Body of pancreas (tissue), 4 donors: ENCODE data around the gene TCF21. TPM values are rescaled to one million over a fixed set of nuclear protein-coding genes. Genes with fewer than 3 reads are reported as not detected.

Experiments used
- ATAC-seq: fragments of 150-250 bp; one replicate; pipeline ENCODE4 v1.9.1; 2016
- DNase-seq, 4 donors: peaks; one replicate each; pipeline ENCODE4 v3.0.0-alpha.2; 2019
- H3K27ac ChIP-seq, 4 donors: fragments of 200-600 bp; sonication (generic); 1 replicate in 3 of 4; 2 replicates in 1 of 4; pipeline versions ENCODE4 v1.5.1 to v1.6.1; 2016 to 2019; ENCODE audit warnings: mild to moderate bottlenecking in 1 of 4, mixed read lengths in 1 of 4, moderate library complexity in 1 of 4
- H3K27me3 ChIP-seq, 2 donors: fragments of 200-600 bp; sonication (generic); one replicate each; pipeline ENCODE4 v1.6.0; 2016; ENCODE audit warnings: mild to moderate bottlenecking in 1 of 2
- H3K36me3 ChIP-seq, 2 donors: fragments of 200-600 bp; sonication (generic); replicated peaks in 1 of 2; 2 replicates each; pipeline ENCODE4 v1.5.1; 2016; ENCODE audit warnings: low read depth in 2 of 2; ENCODE audit not compliant: insufficient read depth in 1 of 2
- H3K4me1 ChIP-seq: fragments of 200-600 bp; sonication (generic); one replicate; pipeline ENCODE4 v1.6.0; 2016
- H3K4me3 ChIP-seq, 2 donors: fragments of 200-600 bp; sonication (generic); 1 replicate in 1 of 2; 2 replicates in 1 of 2; pipeline ENCODE4 v1.5.1; 2016 to 2019
- H3K9me3 ChIP-seq, 3 donors: fragments of 200-600 bp; sonication (generic); 1 replicate in 2 of 3; 2 replicates in 1 of 3; pipeline ENCODE4 v1.5.1; 2016
- POLR2A ChIP-seq, 3 donors: fragments of 450-650 bp; IDR thresholded peaks; one replicate each; pipeline ENCODE4 v1.6.1; 2016; ENCODE audit warnings: antibody characterized with exemption in 3 of 3, mild to moderate bottlenecking in 2 of 3
- WGBS, 2 donors: methylation state at CpG; one replicate each; pipeline ENCODE4 v1.1.5; 2017; 5-methylcytosine and 5-hydroxymethylcytosine counted together
- intact Hi-C: fragments of 100-400 bp; cut with DNase I; formaldehyde crosslinking; loops from one replicate; pipeline ENCODE4 v1.15.1; 2023
- total RNA-seq, 2 donors: library from RNA; depleted of rRNA; stranded (reverse); fragments of >200 nt; gene quantifications; one replicate each; pipeline ENCODE4 v1.1.0, GENCODE V29; 2016
- TF ChIP-seq, protein P1 (sequence below), 7 experiments: fragments of 450-650 bp in 4 of 7; fragments of 200-600 bp in 3 of 7; sonication (generic) in 3 of 7; IDR thresholded peaks; one replicate each; pipeline ENCODE4 v1.5.1; 2016 to 2019; ENCODE audit warnings: antibody characterized with exemption in 7 of 7

TCF21 gene
- total RNA-seq, 2 donors from 2014 or later: 1.3 to 2.3 TPM

DNA sequence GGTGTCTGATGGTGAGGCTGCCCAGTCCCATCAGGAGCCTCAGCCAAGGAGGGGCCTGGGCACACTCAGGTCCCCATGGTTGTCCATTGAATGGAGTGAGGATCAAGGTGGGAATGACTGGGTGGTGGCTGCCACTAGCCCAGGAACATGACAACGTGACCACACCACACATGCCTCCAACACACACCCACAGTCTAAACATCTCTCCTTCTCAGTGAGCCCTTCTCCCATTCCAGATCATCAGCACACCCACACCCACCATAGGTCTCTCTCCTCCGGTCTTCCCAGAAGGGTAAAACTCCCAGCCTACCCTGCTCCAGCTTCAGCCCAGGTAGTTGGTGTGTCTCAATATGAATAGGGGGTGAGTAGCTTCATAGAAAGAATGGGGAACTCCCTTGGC lies 5.5 kb downstream of the TCF21 start:
- WGBS, 2 donors: 11 to 15% methylated on average over 2 of the region's 2 CpGs
- DNase-seq (no peak), ATAC-seq (no peak)
- Histone ChIP-seq H3K9me3 (no peaks in the 10 kb centered on the region), H3K4me3 (no peak overlapping the region), H3K4me1 (peaks cover 17% of the 10 kb centered on the region), H3K27me3 (peaks cover 0 to 36% of the 10 kb centered on the region in 2 donors), H3K36me3 (no peaks in the 10 kb centered on the region), H3K27ac (no peak overlapping the region)
- TF ChIP-seq, protein P1, sequence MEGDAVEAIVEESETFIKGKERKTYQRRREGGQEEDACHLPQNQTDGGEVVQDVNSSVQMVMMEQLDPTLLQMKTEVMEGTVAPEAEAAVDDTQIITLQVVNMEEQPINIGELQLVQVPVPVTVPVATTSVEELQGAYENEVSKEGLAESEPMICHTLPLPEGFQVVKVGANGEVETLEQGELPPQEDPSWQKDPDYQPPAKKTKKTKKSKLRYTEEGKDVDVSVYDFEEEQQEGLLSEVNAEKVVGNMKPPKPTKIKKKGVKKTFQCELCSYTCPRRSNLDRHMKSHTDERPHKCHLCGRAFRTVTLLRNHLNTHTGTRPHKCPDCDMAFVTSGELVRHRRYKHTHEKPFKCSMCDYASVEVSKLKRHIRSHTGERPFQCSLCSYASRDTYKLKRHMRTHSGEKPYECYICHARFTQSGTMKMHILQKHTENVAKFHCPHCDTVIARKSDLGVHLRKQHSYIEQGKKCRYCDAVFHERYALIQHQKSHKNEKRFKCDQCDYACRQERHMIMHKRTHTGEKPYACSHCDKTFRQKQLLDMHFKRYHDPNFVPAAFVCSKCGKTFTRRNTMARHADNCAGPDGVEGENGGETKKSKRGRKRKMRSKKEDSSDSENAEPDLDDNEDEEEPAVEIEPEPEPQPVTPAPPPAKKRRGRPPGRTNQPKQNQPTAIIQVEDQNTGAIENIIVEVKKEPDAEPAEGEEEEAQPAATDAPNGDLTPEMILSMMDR (IDR thresholded peaks at IDR 0.05): no peak
- TF ChIP-seq POLR2A (IDR thresholded peaks at IDR 0.05): no peak
- intact Hi-C loops: no loop called here

DNA sequence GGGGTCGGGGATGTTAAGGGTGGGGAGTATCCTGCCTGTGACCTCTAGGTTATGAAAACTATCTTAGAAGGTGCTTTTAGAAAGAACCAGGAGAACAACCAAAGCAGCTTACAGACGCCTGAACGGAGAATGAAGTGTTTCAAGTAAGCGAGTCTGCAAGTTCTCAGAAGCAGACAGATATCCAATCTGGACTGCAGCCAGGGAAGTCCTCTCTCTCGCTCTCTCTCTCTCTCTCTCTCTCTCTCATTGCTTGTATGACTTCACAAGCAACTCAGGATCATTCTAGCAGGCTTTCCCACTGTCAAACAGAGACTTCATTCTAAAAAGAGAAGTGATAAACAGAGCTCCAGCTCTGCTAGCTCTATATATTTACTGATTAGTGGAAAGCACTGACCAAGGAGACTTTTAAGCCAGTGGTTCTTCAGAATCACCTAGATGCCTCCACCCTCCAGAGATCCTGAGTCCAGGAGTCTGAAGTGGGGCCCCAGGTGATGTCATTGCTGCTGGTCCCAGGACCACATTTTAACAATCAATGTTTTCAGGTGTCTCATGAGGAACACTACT lies 6.0 kb downstream of the TCF21 start:
- no peaks in the 10 kb centered on the region for H3K9me3 ChIP-seq
- peak; percentile 36 for ATAC-seq
- no peak overlapping the region for H3K4me3 ChIP-seq
- TF ChIP-seq, protein P1 (IDR thresholded peaks at IDR 0.05): no peak
- no peak for TF ChIP-seq POLR2A (IDR thresholded peaks at IDR 0.05)
- peak in 2 of 4 donors; percentile 27 to 29 for DNase-seq
- H3K27me3 ChIP-seq: peaks cover 0 to 31% of the 10 kb centered on the region in 2 donors
- no peaks in the 10 kb centered on the region for H3K36me3 ChIP-seq
- intact Hi-C loops: no loop called here
- H3K27ac ChIP-seq: no peak overlapping the region
- WGBS, 2 donors: 7 to 10% methylated on average over 5 of the region's 5 CpGs
- H3K4me1 ChIP-seq: peaks cover 13% of the 10 kb centered on the region

DNA sequence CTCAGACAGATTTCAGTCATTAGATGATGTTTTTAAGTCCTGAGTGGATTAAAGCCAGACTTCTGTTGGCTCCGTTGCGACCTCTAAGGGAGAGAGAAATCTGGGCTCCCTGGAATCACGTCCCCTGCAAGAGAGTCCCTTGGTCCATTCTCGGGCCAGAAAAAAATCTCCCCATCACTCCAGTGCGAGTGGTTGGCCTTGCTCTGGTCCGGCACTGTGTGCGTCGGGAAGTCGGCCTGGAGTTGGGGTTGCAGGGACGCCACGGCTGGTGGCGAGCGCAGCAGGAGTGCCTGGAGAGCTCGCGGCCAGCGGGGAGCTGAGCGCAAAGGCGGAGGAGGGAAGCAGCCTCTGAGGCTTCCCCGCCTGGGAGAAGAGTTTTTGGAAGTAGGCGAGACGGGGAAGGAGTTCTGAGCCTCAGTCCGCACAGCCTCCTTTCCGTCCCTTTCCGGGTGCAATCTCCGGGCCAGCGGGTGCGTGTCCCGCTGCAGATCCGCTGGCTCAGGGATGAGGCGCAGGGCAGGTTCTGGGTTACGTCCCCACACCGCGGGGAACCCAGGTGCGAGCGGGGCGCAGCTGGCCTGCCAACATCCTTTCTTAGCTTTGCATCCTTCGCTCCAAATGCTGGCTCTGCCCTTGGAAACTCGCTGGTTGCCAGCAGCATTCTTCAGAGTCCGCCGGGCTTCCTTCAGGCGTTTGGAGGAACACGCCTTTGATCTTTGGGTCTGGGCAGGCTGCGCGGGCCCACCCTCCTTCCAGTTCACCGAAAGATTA lies 6.8 kb downstream of the TCF21 start:
- Histone ChIP-seq H3K36me3 (no peaks in the 10 kb centered on the region), H3K4me1 (peaks cover 10% of the 10 kb centered on the region), H3K4me3 (no peak overlapping the region), H3K9me3 (no peaks in the 10 kb centered on the region), H3K27ac (no peak overlapping the region), H3K27me3 (peaks cover 0 to 24% of the 10 kb centered on the region in 2 donors)
- intact Hi-C loops: no loop called here
- TF ChIP-seq POLR2A (IDR thresholded peaks at IDR 0.05): no peak
- TF ChIP-seq, protein P1 (IDR thresholded peaks at IDR 0.05): no peak
- 3 to 8% methylated on average over 25 to 42 of the region's 45 CpGs for WGBS, 2 donors
- peak; percentile 45 for ATAC-seq
- no peak for DNase-seq

DNA sequence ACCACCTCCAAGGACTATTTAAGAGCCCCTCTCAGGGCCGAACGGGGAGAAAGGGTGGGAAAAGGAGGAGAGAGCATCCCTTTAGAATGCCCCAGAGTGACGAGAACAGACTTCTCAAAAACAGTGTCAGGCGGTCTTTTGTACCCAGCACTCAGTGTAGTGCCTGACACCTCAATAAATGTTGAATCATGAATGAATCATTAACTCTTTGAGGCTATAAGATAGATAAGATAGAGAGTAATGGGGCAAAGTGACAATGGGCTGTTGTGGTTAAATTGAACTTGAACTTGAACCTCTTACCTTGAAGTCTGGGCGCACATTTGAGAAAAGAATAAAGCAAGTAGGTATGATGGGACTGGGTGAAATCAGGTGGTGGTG lies 7.4 kb downstream of the TCF21 start:
- peaks cover 4% of the 10 kb centered on the region for H3K4me1 ChIP-seq
- no peak for TF ChIP-seq POLR2A (IDR thresholded peaks at IDR 0.05)
- TF ChIP-seq, protein P1 (IDR thresholded peaks at IDR 0.05): no peak
- no peaks in the 10 kb centered on the region for H3K36me3 ChIP-seq
- intact Hi-C loops: no loop called here
- no peak for ATAC-seq
- H3K27ac ChIP-seq: no peak overlapping the region
- WGBS, 2 donors: 9 to 10% methylated on average over 5 of the region's 5 CpGs
- peaks cover 0 to 20% of the 10 kb centered on the region in 2 donors for H3K27me3 ChIP-seq
- H3K9me3 ChIP-seq: no peaks in the 10 kb centered on the region
- H3K4me3 ChIP-seq: no peak overlapping the region
- no peak for DNase-seq
